Measurements from ENCODE around the gene TOMM22. TPM values are rescaled to one million over a fixed set of nuclear protein-coding genes. Genes with fewer than 3 reads are reported as not detected.
"Not testable (repeated sequence)": the region's sequence is repeated elsewhere in the genome, so short reads cannot be mapped to it uniquely, and the experiment has no call there.

The TOMM22 gene
- 108 TPM for total RNA-seq (ENCODE audit: unreplicated experiment)
- long read RNA-seq, transcript TOMM22-201 (4 exons, 2,040 nt): major isoform, 121 of 134 reads
- long read RNA-seq, transcript TOMM22-202 (3 exons, 782 nt): minor isoform, 7 of 134 reads
- long read RNA-seq, partial matches to known transcripts: 0 of 134 reads
- long read RNA-seq, other reads (novel, unspliced or antisense): 6 of 134 reads

GRCh38 chr22:38681582-38682335, at the start of gene TOMM22:
TSS of gene TOMM22 (plus strand) at chr22:38681957. CDS start at chr22:38681979, 22 bp downstream.
- no peak for TF ChIP-seq CTCF (IDR thresholded peaks at IDR 0.05; ENCODE audit: unreplicated experiment)
- Mint-ChIP-seq H3K36me3 (ENCODE audit: low read depth, unreplicated experiment) (peaks cover 25% of the 10 kb centered on the region), H3K4me1 (ENCODE audit: unreplicated experiment) (peaks cover 4% of the 10 kb centered on the region), H3K4me3 (ENCODE audit: unreplicated experiment) (peak within 1 kb of the TSS; percentile 99), H3K9me3 (ENCODE audit: unreplicated experiment) (no peaks in the 10 kb centered on the region), H3K27ac (ENCODE audit: unreplicated experiment) (peak within 1 kb of the TSS; percentile 97), H3K27me3 (ENCODE audit: unreplicated experiment) (peaks cover 8% of the 10 kb centered on the region)
- peak; percentile 85 for DNase-seq (ENCODE audit: low spot score)

GRCh38 chr22:38632528-38632927, 49.2 kb upstream of the TOMM22 start:
- no peaks in the 10 kb centered on the region for H3K9me3 Mint-ChIP-seq (ENCODE audit: unreplicated experiment)

GRCh38 chr22:38638216-38638615, 43.5 kb upstream of the TOMM22 start:
- Mint-ChIP-seq H3K9me3 (ENCODE audit: unreplicated experiment) (no peaks in the 10 kb centered on the region), H3K27me3 (ENCODE audit: unreplicated experiment) (peaks cover 1% of the 10 kb centered on the region), H3K36me3 (ENCODE audit: low read depth, unreplicated experiment) (no peaks in the 10 kb centered on the region), H3K4me3 (ENCODE audit: unreplicated experiment) (no peak overlapping the region), H3K4me1 (ENCODE audit: unreplicated experiment) (no peaks in the 10 kb centered on the region), H3K27ac (ENCODE audit: unreplicated experiment) (no peak overlapping the region)
- DNase-seq (ENCODE audit: low spot score): no peak
- TF ChIP-seq CTCF (IDR thresholded peaks at IDR 0.05; ENCODE audit: unreplicated experiment): no peak

More at GRCh38 chr22:38632528-38632927, 49.2 kb upstream of the TOMM22 start:
- no peak overlapping the region for H3K4me3 Mint-ChIP-seq (ENCODE audit: unreplicated experiment)
- H3K27me3 Mint-ChIP-seq (ENCODE audit: unreplicated experiment): no peaks in the 10 kb centered on the region
- no peaks in the 10 kb centered on the region for H3K36me3 Mint-ChIP-seq (ENCODE audit: low read depth, unreplicated experiment)
- DNase-seq (ENCODE audit: low spot score): no peak
- no peaks in the 10 kb centered on the region for H3K4me1 Mint-ChIP-seq (ENCODE audit: unreplicated experiment)
- H3K27ac Mint-ChIP-seq (ENCODE audit: unreplicated experiment): no peak overlapping the region
- no peak for TF ChIP-seq CTCF (IDR thresholded peaks at IDR 0.05; ENCODE audit: unreplicated experiment)

GRCh38 chr22:38638728-38639127, 43.0 kb upstream of the TOMM22 start:
- H3K27me3 Mint-ChIP-seq (ENCODE audit: unreplicated experiment): peaks cover 3% of the 10 kb centered on the region
- DNase-seq (ENCODE audit: low spot score): no peak
- H3K27ac Mint-ChIP-seq (ENCODE audit: unreplicated experiment): no peak overlapping the region
- no peak overlapping the region for H3K4me3 Mint-ChIP-seq (ENCODE audit: unreplicated experiment)
- no peak for TF ChIP-seq CTCF (IDR thresholded peaks at IDR 0.05; ENCODE audit: unreplicated experiment)
- no peaks in the 10 kb centered on the region for H3K9me3 Mint-ChIP-seq (ENCODE audit: unreplicated experiment)
- H3K4me1 Mint-ChIP-seq (ENCODE audit: unreplicated experiment): no peaks in the 10 kb centered on the region
- H3K36me3 Mint-ChIP-seq (ENCODE audit: low read depth, unreplicated experiment): no peaks in the 10 kb centered on the region

- Mint-ChIP-seq H3K4me1 (ENCODE audit: unreplicated experiment) (no peaks in the 10 kb centered on the region), H3K9me3 (ENCODE audit: unreplicated experiment) (no peaks in the 10 kb centered on the region), H3K27ac (ENCODE audit: unreplicated experiment) (no peak overlapping the region), H3K27me3 (ENCODE audit: unreplicated experiment) (peaks cover 3% of the 10 kb centered on the region), H3K4me3 (ENCODE audit: unreplicated experiment) (no peak overlapping the region), H3K36me3 (ENCODE audit: low read depth, unreplicated experiment) (no peaks in the 10 kb centered on the region)
- no peak for TF ChIP-seq CTCF (IDR thresholded peaks at IDR 0.05; ENCODE audit: unreplicated experiment)
- no peak for DNase-seq (ENCODE audit: low spot score)
These were observed 40.2 kb upstream of the TOMM22 start for GRCh38 chr22:38641476-38642040.

- DNase-seq (ENCODE audit: low spot score); H3K27ac Mint-ChIP-seq (ENCODE audit: unreplicated experiment); H3K9me3 Mint-ChIP-seq (ENCODE audit: unreplicated experiment); H3K4me1 Mint-ChIP-seq (ENCODE audit: unreplicated experiment); H3K27me3 Mint-ChIP-seq (ENCODE audit: unreplicated experiment); H3K36me3 Mint-ChIP-seq (ENCODE audit: low read depth, unreplicated experiment): not testable (repeated sequence)
- H3K4me3 Mint-ChIP-seq (ENCODE audit: unreplicated experiment): peak overlapping the region; percentile 53
These were observed 37.5 kb upstream of the TOMM22 start for GRCh38 chr22:38644245-38644644.
